DMS 273 (cell line): Measurements from ENCODE around the gene ZNF414.

Experiments
- DNase-seq: peaks from one replicate; lab custom pipeline; 2025; ENCODE audit not compliant: unreplicated experiment; lab: John Stamatoyannopoulos, UW

Gene ZNF414

GRCh38 chr19:8491574-8491973 lies 22.4 kb downstream of the ZNF414 start:
- peak; percentile 51 for DNase-seq

- DNase-seq: no peak
Observed at GRCh38 chr19:8490873-8491272, 23.1 kb downstream of the ZNF414 start.

GRCh38 chr19:8490395-8490760 lies 23.6 kb downstream of the ZNF414 start:
- no peak for DNase-seq

GRCh38 chr19:8489561-8490394 lies 24.2 kb downstream of the ZNF414 start:
- DNase-seq: no peak

GRCh38 chr19:8488365-8488764 lies 25.6 kb downstream of the ZNF414 start:
- no peak for DNase-seq

GRCh38 chr19:8487137-8487851 lies 26.7 kb downstream of the ZNF414 start:
- DNase-seq: no peak

GRCh38 chr19:8486661-8487136 lies 27.3 kb downstream of the ZNF414 start:
- DNase-seq: no peak

- no peak for DNase-seq
Observed at GRCh38 chr19:8485561-8486371, 28.2 kb downstream of the ZNF414 start.

GRCh38 chr19:8484331-8484894 lies 29.6 kb downstream of the ZNF414 start:
- no peak for DNase-seq

GRCh38 chr19:8483165-8483564 lies 30.8 kb downstream of the ZNF414 start:
- DNase-seq: no peak

GRCh38 chr19:8482696-8483095 lies 31.3 kb downstream of the ZNF414 start:
- no peak for DNase-seq

GRCh38 chr19:8481616-8482015 lies 32.4 kb downstream of the ZNF414 start:
- DNase-seq: no peak

- no peak for DNase-seq
Observed at GRCh38 chr19:8481201-8481600, 32.8 kb downstream of the ZNF414 start.

- no peak for DNase-seq
Observed at GRCh38 chr19:8478598-8478997, 35.4 kb downstream of the ZNF414 start.

- DNase-seq: no peak
Observed at GRCh38 chr19:8477889-8478288, 36.1 kb downstream of the ZNF414 start.

GRCh38 chr19:8476524-8476923 lies 37.4 kb downstream of the ZNF414 start:
- DNase-seq: no peak

GRCh38 chr19:8475005-8475404 lies 39.0 kb downstream of the ZNF414 start:
- DNase-seq: no peak

GRCh38 chr19:8473648-8474476 lies 40.1 kb downstream of the ZNF414 start:
- no peak for DNase-seq

- peak; percentile 32 for DNase-seq
Observed at GRCh38 chr19:8469613-8470368, 44.2 kb downstream of the ZNF414 start.
